Spleen (tissue), 3 donors: ENCODE measurements around the gene PRXL2C.
"Not testable (repeated sequence)": the region's sequence is repeated elsewhere in the genome, so short reads cannot be mapped to it uniquely, and the experiment has no call there.

Experiments used
- POLR2A ChIP-seq, 3 donors: fragments of 450-650 bp; IDR thresholded peaks; one replicate each; pipeline ENCODE4 v1.5.1; 2017; ENCODE audit warnings: antibody characterized with exemption in 3 of 3, mild to moderate bottlenecking in 1 of 3
- POLR2AphosphoS5 ChIP-seq, 3 donors: sonication (generic); formaldehyde crosslinking; IDR thresholded peaks; one replicate each; pipeline ENCODE4 v1.5.1; 2017; ENCODE audit warnings: antibody characterized with exemption in 3 of 3

GRCh38 chr9:96673786-96674185, 18.7 kb upstream of the PRXL2C start:
- TF ChIP-seq POLR2A, POLR2AphosphoS5 (IDR thresholded peaks at IDR 0.05): not testable (repeated sequence)
